ENCODE results near the gene SPC24.
A peak's percentile ranks its signal among the peaks of the same experiment; 100 is the strongest.

SPC24 gene

DNA sequence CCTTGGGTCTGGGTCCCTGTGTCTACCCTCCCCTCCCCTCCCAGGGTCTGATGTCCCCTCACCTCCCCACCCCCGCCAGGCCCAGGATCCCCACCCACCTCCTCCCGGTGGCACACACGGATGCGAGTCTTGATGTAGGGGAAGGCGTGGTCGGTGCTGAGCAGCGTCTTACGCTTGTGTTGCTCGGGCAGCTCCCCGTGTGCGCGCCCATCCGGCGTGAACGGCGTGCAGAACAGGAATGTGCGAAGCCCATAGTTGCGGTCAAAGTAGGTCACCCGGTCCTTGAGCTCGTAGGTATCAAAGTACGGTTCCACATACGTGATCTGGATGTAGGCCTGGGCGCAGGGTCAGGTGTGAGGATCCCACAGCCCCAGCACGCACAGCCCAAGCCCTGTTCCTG lies 46.2 kb upstream of the SPC24 start:
- H3K9me3 ChIP-seq (ENCODE audit: severe bottlenecking) = no peaks in the 10 kb centered on the region
- H3K4me3 ChIP-seq (ENCODE audit: low read depth, low read length) = no peak overlapping the region
- H3K36me3 ChIP-seq = no peaks in the 10 kb centered on the region
- H3K27ac ChIP-seq = no peak overlapping the region
- no peaks in the 10 kb centered on the region for H3K27me3 ChIP-seq (ENCODE audit: insufficient read depth, low read depth, severe bottlenecking)
- TF ChIP-seq, protein P1, sequence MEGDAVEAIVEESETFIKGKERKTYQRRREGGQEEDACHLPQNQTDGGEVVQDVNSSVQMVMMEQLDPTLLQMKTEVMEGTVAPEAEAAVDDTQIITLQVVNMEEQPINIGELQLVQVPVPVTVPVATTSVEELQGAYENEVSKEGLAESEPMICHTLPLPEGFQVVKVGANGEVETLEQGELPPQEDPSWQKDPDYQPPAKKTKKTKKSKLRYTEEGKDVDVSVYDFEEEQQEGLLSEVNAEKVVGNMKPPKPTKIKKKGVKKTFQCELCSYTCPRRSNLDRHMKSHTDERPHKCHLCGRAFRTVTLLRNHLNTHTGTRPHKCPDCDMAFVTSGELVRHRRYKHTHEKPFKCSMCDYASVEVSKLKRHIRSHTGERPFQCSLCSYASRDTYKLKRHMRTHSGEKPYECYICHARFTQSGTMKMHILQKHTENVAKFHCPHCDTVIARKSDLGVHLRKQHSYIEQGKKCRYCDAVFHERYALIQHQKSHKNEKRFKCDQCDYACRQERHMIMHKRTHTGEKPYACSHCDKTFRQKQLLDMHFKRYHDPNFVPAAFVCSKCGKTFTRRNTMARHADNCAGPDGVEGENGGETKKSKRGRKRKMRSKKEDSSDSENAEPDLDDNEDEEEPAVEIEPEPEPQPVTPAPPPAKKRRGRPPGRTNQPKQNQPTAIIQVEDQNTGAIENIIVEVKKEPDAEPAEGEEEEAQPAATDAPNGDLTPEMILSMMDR (IDR thresholded peaks at IDR 0.05; ENCODE audit: low read depth, low read length) = no peak
- no peak for DNase-seq

DNA sequence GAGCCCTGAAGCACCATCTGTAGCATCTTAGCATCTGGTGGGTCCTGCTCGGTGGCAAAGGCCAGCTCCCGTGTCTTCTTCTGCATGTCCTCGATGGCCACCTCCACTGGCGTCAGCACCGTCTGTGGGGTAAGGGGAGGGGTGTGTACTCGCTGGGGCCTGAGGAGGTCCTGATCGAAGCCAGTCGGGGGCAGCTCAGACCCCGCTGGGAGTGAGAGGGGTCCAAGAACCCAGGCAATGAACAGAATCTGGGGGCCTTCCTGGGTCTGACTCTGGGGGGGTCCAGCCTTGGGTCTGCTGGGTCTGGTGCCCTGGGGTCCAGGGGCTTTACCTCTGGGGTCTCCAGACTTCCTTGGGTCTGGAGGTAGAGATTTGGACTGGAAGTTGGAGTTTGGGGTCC lies 45.3 kb upstream of the SPC24 start:
- Histone ChIP-seq H3K27ac (no peak overlapping the region), H3K27me3 (ENCODE audit: insufficient read depth, low read depth, severe bottlenecking) (no peaks in the 10 kb centered on the region), H3K4me3 (ENCODE audit: low read depth, low read length) (no peak overlapping the region), H3K9me3 (ENCODE audit: severe bottlenecking) (no peaks in the 10 kb centered on the region), H3K36me3 (no peaks in the 10 kb centered on the region)
- no peak for DNase-seq
- TF ChIP-seq, protein P1 (IDR thresholded peaks at IDR 0.05; ENCODE audit: low read depth, low read length) = no peak

DNA sequence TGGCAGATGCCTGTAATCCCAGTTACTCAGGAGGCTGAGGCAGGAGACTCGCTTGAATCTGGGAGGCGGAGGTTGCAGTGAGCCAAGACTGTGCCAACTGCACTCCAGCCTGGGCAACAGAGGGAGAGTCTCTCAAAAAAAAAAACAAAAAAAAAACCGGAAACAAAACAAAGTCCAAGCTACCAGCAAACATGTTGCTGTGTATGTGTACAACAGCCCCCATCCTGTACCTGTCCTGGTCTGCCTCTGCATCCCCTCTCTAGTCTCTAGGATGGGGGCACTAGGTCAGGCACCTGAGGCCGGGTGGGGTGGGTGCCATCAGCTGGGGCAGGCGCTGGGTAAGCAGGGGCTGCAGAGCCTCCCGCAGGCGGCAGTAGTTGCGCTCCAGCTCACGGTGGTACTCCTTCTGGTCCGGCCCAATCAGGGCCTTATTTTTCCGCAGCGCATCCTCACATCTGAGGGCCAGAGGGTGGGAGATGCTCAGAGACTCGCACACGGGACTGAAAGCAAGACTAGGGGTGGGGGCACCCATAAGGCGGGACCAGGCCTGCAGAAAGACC lies 44.5 kb upstream of the SPC24 start:
- Histone ChIP-seq H3K27me3 (ENCODE audit: insufficient read depth, low read depth, severe bottlenecking) (no peaks in the 10 kb centered on the region), H3K36me3 (peaks cover 5% of the 10 kb centered on the region), H3K27ac (no peak overlapping the region), H3K9me3 (ENCODE audit: severe bottlenecking) (no peaks in the 10 kb centered on the region), H3K4me3 (ENCODE audit: low read depth, low read length) (no peak overlapping the region)
- TF ChIP-seq, protein P1 (IDR thresholded peaks at IDR 0.05; ENCODE audit: low read depth, low read length) = no peak
- no peak for DNase-seq

DNA sequence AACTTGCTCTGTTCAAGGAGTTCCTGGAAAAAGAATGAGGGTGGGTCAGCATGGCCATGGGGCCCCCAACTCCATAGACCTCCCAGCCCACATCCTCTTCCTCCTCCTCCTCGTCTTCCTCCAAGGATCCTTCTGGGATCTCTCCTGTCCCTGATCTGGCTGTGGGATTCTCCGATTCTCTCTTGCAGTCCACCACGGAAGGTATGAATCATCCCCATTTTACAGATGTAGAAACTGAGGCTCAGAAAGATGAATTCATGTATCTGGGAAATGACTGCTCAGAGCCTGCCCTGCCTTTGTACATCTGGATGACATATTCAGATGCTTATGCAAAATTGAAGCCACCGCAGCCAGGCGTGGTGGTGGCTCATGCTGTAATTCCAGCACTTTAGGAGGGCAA lies 43.9 kb upstream of the SPC24 start:
- no peak for DNase-seq
- no peaks in the 10 kb centered on the region for H3K9me3 ChIP-seq (ENCODE audit: severe bottlenecking)
- H3K36me3 ChIP-seq = peaks cover 9% of the 10 kb centered on the region
- H3K27me3 ChIP-seq (ENCODE audit: insufficient read depth, low read depth, severe bottlenecking) = no peaks in the 10 kb centered on the region
- TF ChIP-seq, protein P1 (IDR thresholded peaks at IDR 0.05; ENCODE audit: low read depth, low read length) = no peak
- no peak overlapping the region for H3K4me3 ChIP-seq (ENCODE audit: low read depth, low read length)
- no peak overlapping the region for H3K27ac ChIP-seq

DNA sequence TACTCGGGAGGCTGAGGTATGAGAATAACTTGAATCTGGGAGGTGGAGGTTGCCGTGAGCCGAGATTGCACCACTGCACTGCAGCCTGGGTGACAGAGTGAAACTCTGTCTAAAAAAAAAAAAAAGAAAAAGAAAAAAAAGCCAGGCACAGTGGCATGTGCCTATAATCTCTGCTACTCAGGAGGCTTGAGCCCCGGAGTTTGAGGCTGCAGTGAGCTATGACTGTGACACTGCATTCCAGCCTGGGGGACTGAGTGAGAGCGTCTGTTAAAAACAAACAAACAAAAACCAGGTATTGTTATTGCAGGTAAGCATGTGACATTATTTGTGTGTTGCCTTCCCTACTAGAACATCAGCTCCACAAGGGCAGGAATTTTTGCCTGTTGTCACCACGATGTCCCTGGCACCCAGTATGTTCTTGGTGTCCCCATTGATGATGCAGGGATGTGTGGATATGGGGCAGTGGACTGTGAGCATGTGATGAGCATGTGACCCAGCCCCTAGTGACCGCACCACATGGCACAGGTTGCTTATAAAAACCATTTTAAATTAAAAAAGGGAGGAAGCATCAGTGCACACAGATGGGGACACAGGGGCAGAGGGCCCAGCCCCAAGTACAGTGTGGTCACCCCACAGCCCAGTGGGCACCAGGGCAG lies 43.3 kb upstream of the SPC24 start:
- no peak for DNase-seq
- H3K4me3 ChIP-seq (ENCODE audit: low read depth, low read length) = no peak overlapping the region
- peaks cover 15% of the 10 kb centered on the region for H3K36me3 ChIP-seq
- no peak overlapping the region for H3K27ac ChIP-seq
- TF ChIP-seq, protein P1 (IDR thresholded peaks at IDR 0.05; ENCODE audit: low read depth, low read length) = no peak
- H3K27me3 ChIP-seq (ENCODE audit: insufficient read depth, low read depth, severe bottlenecking) = no peaks in the 10 kb centered on the region
- H3K9me3 ChIP-seq (ENCODE audit: severe bottlenecking) = no peaks in the 10 kb centered on the region

DNA sequence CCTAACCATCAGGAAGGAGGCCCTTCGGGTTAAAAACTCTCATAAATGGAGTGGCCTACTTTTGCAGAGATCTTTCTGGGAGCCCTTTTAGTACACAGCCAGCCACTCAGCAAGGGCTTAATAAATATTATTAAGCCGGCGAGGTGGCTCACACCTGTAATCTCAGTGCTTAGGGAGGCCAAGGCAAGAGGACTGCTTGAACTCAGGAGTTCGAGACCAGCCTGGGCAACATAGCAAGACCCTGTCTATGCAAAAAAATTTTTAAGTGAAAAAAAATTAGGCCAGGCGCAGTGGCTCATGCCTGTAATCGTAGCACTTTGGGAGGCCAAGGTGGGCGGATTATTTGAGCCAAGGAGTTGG lies 42.6 kb upstream of the SPC24 start:
- DNase-seq = no peak
- TF ChIP-seq, protein P1 (IDR thresholded peaks at IDR 0.05; ENCODE audit: low read depth, low read length) = no peak
- peak overlapping the region; percentile 77 for H3K4me3 ChIP-seq (ENCODE audit: low read depth, low read length)

More for the DNA sequence above, 42.6 kb upstream of the SPC24 start:
- Histone ChIP-seq H3K27me3 (ENCODE audit: insufficient read depth, low read depth, severe bottlenecking) (no peaks in the 10 kb centered on the region), H3K27ac (peak overlapping the region; percentile 81), H3K36me3 (peaks cover 22% of the 10 kb centered on the region), H3K9me3 (ENCODE audit: severe bottlenecking) (no peaks in the 10 kb centered on the region)
